ENCODE results near the gene BAAT. TPM values are rescaled to one million over a fixed set of nuclear protein-coding genes. Genes with fewer than 3 reads are reported as not detected.

The BAAT gene
- total and polyA plus RNA-seq, 2 of the 13 experiments (the other 11 are each of a cell fraction or from before 2014, with no cell fraction given), result 0.71 to 7.9 TPM

DNA sequence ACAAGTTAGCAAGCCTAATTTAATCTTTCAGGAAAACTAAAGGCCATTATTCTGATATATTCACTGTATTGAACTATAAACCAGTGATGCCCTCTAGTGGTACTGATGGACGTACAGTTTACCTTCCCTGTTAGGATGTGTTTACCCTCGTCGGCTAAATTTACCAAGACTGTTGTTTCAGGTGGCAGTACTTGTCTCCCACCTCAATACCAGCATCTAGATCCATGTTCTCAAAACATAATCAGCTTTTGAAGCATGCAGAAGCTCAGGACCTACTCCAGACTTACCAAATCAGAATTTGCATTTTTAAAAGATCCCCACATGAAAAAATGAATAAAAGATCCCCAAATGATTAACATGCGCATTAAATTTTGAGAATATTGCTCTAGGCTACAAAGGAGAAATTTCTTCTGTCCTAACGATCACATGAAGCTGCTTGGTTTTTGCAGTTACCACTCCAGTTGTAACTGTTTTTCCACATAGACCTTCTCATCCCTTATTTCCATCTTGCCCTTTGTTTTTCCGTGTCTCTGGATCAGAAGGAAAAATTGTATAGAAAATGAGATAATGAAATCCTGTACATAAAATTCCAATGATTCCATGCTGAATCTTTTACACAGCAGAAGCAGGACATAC is 3.2 kb upstream of the BAAT start (continued):
- TF ChIP-seq ZMYM4 (CRISPR knock-in tag; IDR thresholded peaks at IDR 0.05), result peak; percentile 67; the same call in 1 of the 2 replicates
- no peak for TF ChIP-seq ARNTL (CRISPR knock-in tag; IDR thresholded peaks at IDR 0.05)
- no peak for TF ChIP-seq MBD4 (IDR thresholded peaks at IDR 0.05; ENCODE audit: borderline replicate concordance, low read length)
- TF ChIP-seq PRMT3 (CRISPR knock-in tag; IDR thresholded peaks at IDR 0.05; ENCODE audit: borderline replicate concordance, low read depth), result no peak
- no peak for TF ChIP-seq GABPA (IDR thresholded peaks at IDR 0.05; ENCODE audit: low read depth, low read length)
- TF ChIP-seq GABPA (CRISPR knock-in tag; IDR thresholded peaks at IDR 0.05; ENCODE audit: low read depth), result peak; percentile 35; the same call in 1 of the 2 replicates
- TF ChIP-seq ZNF597 (CRISPR knock-in tag; IDR thresholded peaks at IDR 0.05), result no peak
- no peak for TF ChIP-seq ZNF451 (CRISPR knock-in tag; IDR thresholded peaks at IDR 0.05)
- TF ChIP-seq ZNF552 (CRISPR knock-in tag; IDR thresholded peaks at IDR 0.05; ENCODE audit: borderline replicate concordance), result no peak
- TF ChIP-seq, protein P1, sequence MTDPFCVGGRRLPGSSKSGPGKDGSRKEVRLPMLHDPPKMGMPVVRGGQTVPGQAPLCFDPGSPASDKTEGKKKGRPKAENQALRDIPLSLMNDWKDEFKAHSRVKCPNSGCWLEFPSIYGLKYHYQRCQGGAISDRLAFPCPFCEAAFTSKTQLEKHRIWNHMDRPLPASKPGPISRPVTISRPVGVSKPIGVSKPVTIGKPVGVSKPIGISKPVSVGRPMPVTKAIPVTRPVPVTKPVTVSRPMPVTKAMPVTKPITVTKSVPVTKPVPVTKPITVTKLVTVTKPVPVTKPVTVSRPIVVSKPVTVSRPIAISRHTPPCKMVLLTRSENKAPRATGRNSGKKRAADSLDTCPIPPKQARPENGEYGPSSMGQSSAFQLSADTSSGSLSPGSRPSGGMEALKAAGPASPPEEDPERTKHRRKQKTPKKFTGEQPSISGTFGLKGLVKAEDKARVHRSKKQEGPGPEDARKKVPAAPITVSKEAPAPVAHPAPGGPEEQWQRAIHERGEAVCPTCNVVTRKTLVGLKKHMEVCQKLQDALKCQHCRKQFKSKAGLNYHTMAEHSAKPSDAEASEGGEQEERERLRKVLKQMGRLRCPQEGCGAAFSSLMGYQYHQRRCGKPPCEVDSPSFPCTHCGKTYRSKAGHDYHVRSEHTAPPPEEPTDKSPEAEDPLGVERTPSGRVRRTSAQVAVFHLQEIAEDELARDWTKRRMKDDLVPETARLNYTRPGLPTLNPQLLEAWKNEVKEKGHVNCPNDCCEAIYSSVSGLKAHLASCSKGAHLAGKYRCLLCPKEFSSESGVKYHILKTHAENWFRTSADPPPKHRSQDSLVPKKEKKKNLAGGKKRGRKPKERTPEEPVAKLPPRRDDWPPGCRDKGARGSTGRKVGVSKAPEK (CRISPR knock-in tag; IDR thresholded peaks at IDR 0.05; ENCODE audit: borderline replicate concordance), result no peak
- TF ChIP-seq NFIC (IDR thresholded peaks at IDR 0.05; ENCODE audit: low read length), result peak; percentile 31; the same call in 1 of the 2 replicates
- no peak for TF ChIP-seq HNRNPL (IDR thresholded peaks at IDR 0.05; ENCODE audit: low read depth, low read length)
- TF ChIP-seq ZNF350 (CRISPR knock-in tag; IDR thresholded peaks at IDR 0.05; ENCODE audit: borderline replicate concordance, low read depth), result no peak
- no peak for TF ChIP-seq ZNF142 (CRISPR knock-in tag; IDR thresholded peaks at IDR 0.05)
- no peak for TF ChIP-seq MAF1 (CRISPR knock-in tag; IDR thresholded peaks at IDR 0.05; ENCODE audit: borderline replicate concordance)
- TF ChIP-seq NCOA2 (CRISPR knock-in tag; IDR thresholded peaks at IDR 0.05), result peak; percentile 55; the same call in 1 of the 2 replicates
- no peak for TF ChIP-seq THAP7 (CRISPR knock-in tag; IDR thresholded peaks at IDR 0.05)
- no peak for TF ChIP-seq NCOA1 (CRISPR knock-in tag; IDR thresholded peaks at IDR 0.05)

Measured in HepG2 (cell line).